Osteoblast (primary cell): ENCODE results near the gene MRPS18C. TPM values are rescaled to one million over a fixed set of nuclear protein-coding genes. Genes with fewer than 3 reads are reported as not detected.

Source experiments
- DNase-seq: peaks from one replicate; pipeline ENCODE4 v3.0.0; 2011; ENCODE audit warnings: low spot score, mixed read lengths; ENCODE audit not compliant: insufficient read length; ENCODE audit errors: missing footprints
- H2AFZ ChIP-seq: 2 replicates; pipeline ENCODE4 v1.6.0; 2011; ENCODE audit warnings: mild to moderate bottlenecking, low read length
- H3K27ac ChIP-seq: 2 replicates; pipeline ENCODE4 v1.5.1; 2011; ENCODE audit warnings: mild to moderate bottlenecking, low read depth, low read length, moderate library complexity
- H3K27me3 ChIP-seq: 2 replicates; pipeline ENCODE4 v1.6.0; 2012; ENCODE audit warnings: mild to moderate bottlenecking, control low read depth, inconsistent platforms, low read length, moderate library complexity; ENCODE audit not compliant: insufficient read depth
- H3K36me3 ChIP-seq: 2 replicates; pipeline ENCODE4 v1.5.1; 2011; ENCODE audit warnings: mild to moderate bottlenecking, low read length, control low read depth, moderate library complexity; ENCODE audit not compliant: insufficient read depth
- H3K4me1 ChIP-seq: 2 replicates; pipeline ENCODE4 v1.5.1; 2011; ENCODE audit warnings: mild to moderate bottlenecking, low read length, control low read depth, moderate library complexity; ENCODE audit not compliant: insufficient read depth
- H3K4me2 ChIP-seq: 2 replicates; pipeline ENCODE4 v1.6.0; 2011; ENCODE audit warnings: mild to moderate bottlenecking, low read length; ENCODE audit not compliant: insufficient read depth
- H3K4me3 ChIP-seq: fragments of 200-600 bp; sonication (generic); 3 replicates; pipeline ENCODE4 v1.5.1; 2012; ENCODE audit warnings: mild to moderate bottlenecking, low read length, inconsistent platforms; ENCODE audit not compliant: insufficient read depth
- H3K79me2 ChIP-seq: 2 replicates; pipeline ENCODE4 v1.6.0; 2012; ENCODE audit warnings: mild to moderate bottlenecking, low read length, control low read depth, inconsistent platforms; ENCODE audit not compliant: insufficient read depth
- H3K9me3 ChIP-seq: 2 replicates; pipeline ENCODE4 v1.5.1; 2011; ENCODE audit warnings: low read depth, low read length, control low read depth
- H4K20me1 ChIP-seq: 2 replicates; pipeline ENCODE4 v1.6.0; 2012; ENCODE audit warnings: mild to moderate bottlenecking, low read length, control low read depth; ENCODE audit not compliant: insufficient read depth
- total RNA-seq: library from RNA; depleted of rRNA; stranded (reverse); fragments of >200 nt; gene quantifications from 2 replicates; pipeline ENCODE4 v1.2.3, GENCODE V29; 2012
- TF ChIP-seq, protein P1 (sequence below): IDR thresholded peaks from 2 replicates; pipeline ENCODE4 v1.5.1; 2011; ENCODE audit warnings: mild to moderate bottlenecking, low read depth, low read length, moderate library complexity; ENCODE audit errors: extremely low read depth

MRPS18C gene
- total RNA-seq, 1 donor = 14.5 TPM

DNA sequence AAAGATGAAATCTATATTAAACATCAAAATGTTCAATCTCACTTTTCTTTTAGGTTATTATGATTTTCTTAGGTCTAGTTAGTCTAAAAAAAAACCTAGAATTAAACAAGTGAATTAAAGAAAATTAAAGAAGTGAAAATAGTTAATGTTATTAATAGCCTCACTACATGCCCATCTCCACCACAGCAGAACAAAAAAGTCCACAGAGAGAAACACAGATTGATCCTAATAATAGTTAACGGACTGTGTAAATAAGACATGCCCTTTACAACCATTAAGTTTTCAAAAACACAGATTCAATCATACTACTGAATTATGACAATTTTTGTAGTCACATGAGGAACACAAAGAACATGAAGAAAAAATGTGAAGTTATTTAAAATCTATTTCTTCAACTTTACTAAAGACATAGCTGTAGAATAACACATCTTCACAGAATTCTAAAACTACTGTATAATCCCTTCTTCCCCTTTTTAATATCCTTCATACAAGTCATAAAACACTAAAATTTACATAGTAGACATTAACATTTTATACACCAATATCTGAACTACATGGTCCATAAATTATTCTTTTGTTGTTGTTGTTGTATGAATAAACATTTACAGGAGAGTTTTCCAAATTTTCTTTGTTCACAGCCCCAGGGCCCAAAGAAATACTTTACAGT lies 15.6 kb upstream of the MRPS18C start:
- TF ChIP-seq, protein P1, sequence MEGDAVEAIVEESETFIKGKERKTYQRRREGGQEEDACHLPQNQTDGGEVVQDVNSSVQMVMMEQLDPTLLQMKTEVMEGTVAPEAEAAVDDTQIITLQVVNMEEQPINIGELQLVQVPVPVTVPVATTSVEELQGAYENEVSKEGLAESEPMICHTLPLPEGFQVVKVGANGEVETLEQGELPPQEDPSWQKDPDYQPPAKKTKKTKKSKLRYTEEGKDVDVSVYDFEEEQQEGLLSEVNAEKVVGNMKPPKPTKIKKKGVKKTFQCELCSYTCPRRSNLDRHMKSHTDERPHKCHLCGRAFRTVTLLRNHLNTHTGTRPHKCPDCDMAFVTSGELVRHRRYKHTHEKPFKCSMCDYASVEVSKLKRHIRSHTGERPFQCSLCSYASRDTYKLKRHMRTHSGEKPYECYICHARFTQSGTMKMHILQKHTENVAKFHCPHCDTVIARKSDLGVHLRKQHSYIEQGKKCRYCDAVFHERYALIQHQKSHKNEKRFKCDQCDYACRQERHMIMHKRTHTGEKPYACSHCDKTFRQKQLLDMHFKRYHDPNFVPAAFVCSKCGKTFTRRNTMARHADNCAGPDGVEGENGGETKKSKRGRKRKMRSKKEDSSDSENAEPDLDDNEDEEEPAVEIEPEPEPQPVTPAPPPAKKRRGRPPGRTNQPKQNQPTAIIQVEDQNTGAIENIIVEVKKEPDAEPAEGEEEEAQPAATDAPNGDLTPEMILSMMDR = no peak
- DNase-seq = no peak
- Histone ChIP-seq H3K79me2 (no peaks in the 10 kb centered on the region), H3K4me2 (no peak overlapping the region), H3K4me3 (no peak overlapping the region), H3K27me3 (no peaks in the 10 kb centered on the region), H3K9me3 (no peaks in the 10 kb centered on the region), H3K4me1 (no peaks in the 10 kb centered on the region), H2AFZ (no peak overlapping the region), H3K36me3 (peaks cover 14% of the 10 kb centered on the region), H3K27ac (no peak overlapping the region), H4K20me1 (no peaks in the 10 kb centered on the region)

DNA sequence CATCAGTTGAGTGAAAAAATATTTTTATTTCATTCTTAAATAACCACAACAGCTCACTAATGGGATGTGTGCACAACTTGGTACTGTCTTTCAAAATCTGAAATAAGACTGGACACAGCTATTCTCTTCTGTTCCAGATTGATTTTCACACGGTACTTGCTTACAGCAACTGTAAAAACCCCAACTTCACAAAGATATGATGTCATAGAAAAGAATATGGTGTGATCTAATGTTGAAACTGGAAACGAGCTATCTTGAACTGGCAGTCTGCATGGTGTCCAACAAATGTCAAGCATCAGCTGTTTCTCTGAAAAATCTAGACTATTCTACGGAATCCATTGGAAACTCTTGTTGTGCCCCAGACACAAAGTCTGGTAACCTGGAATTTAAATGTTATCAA lies 15.0 kb upstream of the MRPS18C start:
- Histone ChIP-seq H3K9me3 (no peaks in the 10 kb centered on the region), H4K20me1 (no peaks in the 10 kb centered on the region), H3K27ac (no peak overlapping the region), H2AFZ (no peak overlapping the region), H3K79me2 (no peaks in the 10 kb centered on the region), H3K4me2 (no peak overlapping the region), H3K4me1 (no peaks in the 10 kb centered on the region), H3K36me3 (peaks cover 14% of the 10 kb centered on the region), H3K27me3 (no peaks in the 10 kb centered on the region), H3K4me3 (no peak overlapping the region)
- TF ChIP-seq, protein P1 = no peak
- DNase-seq = no peak

DNA sequence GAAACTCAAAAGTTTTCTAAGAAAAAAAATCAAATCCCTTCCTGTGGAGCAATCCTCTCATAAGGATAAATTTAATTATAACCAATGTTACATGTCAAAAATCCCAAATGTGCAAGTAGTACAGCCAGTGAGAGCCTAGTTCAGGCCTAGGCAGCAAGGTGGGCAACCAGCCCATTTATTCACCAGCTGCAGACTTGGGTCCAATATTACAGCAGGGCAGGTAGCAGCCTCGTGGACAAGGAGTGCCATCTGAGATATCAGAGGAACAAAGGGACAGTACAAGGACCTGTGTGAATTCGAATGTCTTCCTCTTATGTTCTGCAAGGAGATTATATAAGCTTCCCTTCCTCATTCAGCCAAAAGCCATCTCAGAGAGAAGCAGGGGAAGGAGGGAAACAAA lies 6.8 kb upstream of the MRPS18C start:
- H3K27me3 ChIP-seq = no peaks in the 10 kb centered on the region
- no peak overlapping the region for H3K4me3 ChIP-seq
- no peaks in the 10 kb centered on the region for H3K4me1 ChIP-seq
- no peaks in the 10 kb centered on the region for H4K20me1 ChIP-seq
- peaks cover 7% of the 10 kb centered on the region for H3K36me3 ChIP-seq
- H2AFZ ChIP-seq = no peak overlapping the region
- DNase-seq = no peak
- H3K27ac ChIP-seq = no peak overlapping the region
- H3K9me3 ChIP-seq = no peaks in the 10 kb centered on the region
- TF ChIP-seq, protein P1 = no peak
- no peak overlapping the region for H3K4me2 ChIP-seq
- peaks cover 12% of the 10 kb centered on the region for H3K79me2 ChIP-seq

DNA sequence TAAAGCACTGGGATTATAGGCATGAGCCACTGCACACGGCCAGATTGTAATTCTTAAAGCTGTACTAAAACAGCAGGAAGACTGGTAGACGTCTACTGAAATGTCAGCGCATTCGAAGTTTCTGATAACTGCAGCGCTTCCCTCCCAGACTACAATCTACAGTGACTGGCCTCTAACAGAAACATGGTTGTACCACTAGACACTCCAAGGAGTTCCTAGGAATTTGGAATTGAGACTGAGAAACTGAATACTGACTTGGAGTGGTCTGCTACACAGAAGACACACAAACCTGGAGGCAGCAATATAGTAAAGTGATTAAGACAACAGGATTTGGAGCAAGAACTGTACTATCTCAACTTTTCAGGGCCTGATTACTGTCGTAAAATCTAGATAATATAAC lies 1.2 kb upstream of the MRPS18C start:
- no peaks in the 10 kb centered on the region for H3K27me3 ChIP-seq
- H3K4me2 ChIP-seq = peak overlapping the region; percentile 91
- peaks cover 56% of the 10 kb centered on the region for H3K79me2 ChIP-seq
- peaks cover 25% of the 10 kb centered on the region for H3K36me3 ChIP-seq
- H3K9me3 ChIP-seq = no peaks in the 10 kb centered on the region
- H2AFZ ChIP-seq = peak overlapping the region; percentile 100
- no peaks in the 10 kb centered on the region for H4K20me1 ChIP-seq
- TF ChIP-seq, protein P1 = no peak
- DNase-seq = no peak
- peak overlapping the region; percentile 78 for H3K4me3 ChIP-seq
- peak overlapping the region; percentile 99 for H3K27ac ChIP-seq
- peaks cover 14% of the 10 kb centered on the region for H3K4me1 ChIP-seq
